Neuronal stem cell (in vitro differentiated cells): ENCODE results near the gene WNT10A.
"Not testable (repeated sequence)": the region's sequence is repeated elsewhere in the genome, so short reads cannot be mapped to it uniquely, and the experiment has no call there.

Experiments
- DNase-seq: peaks from one replicate; pipeline ENCODE4 v3.0.0-alpha.2; 2013; ENCODE audit warnings: low spot score
- H2AFZ ChIP-seq: one replicate; pipeline ENCODE4 v1.6.1; 2013; ENCODE audit warnings: mild to moderate bottlenecking, low read length, inconsistent platforms
- H2AK5ac ChIP-seq: 2 replicates; pipeline ENCODE4 v1.6.1; 2013; ENCODE audit warnings: low read depth, mild to moderate bottlenecking, inconsistent platforms, low read length, moderate library complexity, mixed read lengths
- H2BK120ac ChIP-seq: 2 replicates; pipeline ENCODE4 v1.6.1; 2013; ENCODE audit warnings: low read depth, mild to moderate bottlenecking, inconsistent platforms, low read length, moderate library complexity, mixed read lengths
- H2BK12ac ChIP-seq: one replicate; pipeline ENCODE4 v1.6.1; 2013; ENCODE audit warnings: low read length, inconsistent platforms
- H2BK15ac ChIP-seq: 2 replicates; pipeline ENCODE4 v1.6.1; 2013; ENCODE audit warnings: mild to moderate bottlenecking, low read length, inconsistent platforms, mixed read lengths
- H2BK5ac ChIP-seq: one replicate; pipeline ENCODE4 v1.6.1; 2013; ENCODE audit warnings: inconsistent platforms, mild to moderate bottlenecking, low read length, moderate library complexity
- H3K14ac ChIP-seq: one replicate; pipeline ENCODE4 v1.6.1; 2013; ENCODE audit warnings: low read length, inconsistent platforms
- H3K18ac ChIP-seq: 2 replicates; pipeline ENCODE4 v1.6.1; 2013; ENCODE audit warnings: low read length, inconsistent platforms
- H3K23ac ChIP-seq: 2 replicates; pipeline ENCODE4 v1.6.1; 2013; ENCODE audit warnings: low read depth, mild to moderate bottlenecking, mixed read lengths, low read length, inconsistent platforms; ENCODE audit not compliant: poor library complexity
- H3K27ac ChIP-seq: replicated peaks from 3 replicates; pipeline ENCODE4 v1.5.1; 2013; ENCODE audit warnings: low read length, inconsistent platforms
- H3K27me3 ChIP-seq, 3 experiments: 2 replicates each; pipeline ENCODE4 v1.6.1; 2013; ENCODE audit warnings: low read length in 3 of 3, mild to moderate bottlenecking in 2 of 3, inconsistent platforms in 1 of 3, low read depth in 1 of 3, mixed read lengths in 1 of 3, moderate library complexity in 1 of 3; ENCODE audit not compliant: control insufficient read depth in 3 of 3, insufficient read depth in 3 of 3
- H3K36me3 ChIP-seq, 2 donors: replicated peaks in 1 of 2; 2 replicates each; pipeline ENCODE4 v1.6.1; 2013; ENCODE audit warnings: low read length in 2 of 2; ENCODE audit not compliant: control insufficient read depth in 2 of 2, insufficient read depth in 2 of 2
- H3K4ac ChIP-seq: 2 replicates; pipeline ENCODE4 v1.6.1; 2013; ENCODE audit warnings: inconsistent platforms, mild to moderate bottlenecking, low read length, moderate library complexity
- H3K4me1 ChIP-seq, 2 donors: 1 replicate in 1 of 2; 2 replicates in 1 of 2; pipeline ENCODE4 v1.6.1; 2013; ENCODE audit warnings: low read length in 2 of 2, low read depth in 1 of 2; ENCODE audit not compliant: control insufficient read depth in 2 of 2, insufficient read depth in 1 of 2
- H3K4me2 ChIP-seq: one replicate; pipeline ENCODE4 v1.6.1; 2013; ENCODE audit warnings: mild to moderate bottlenecking, low read length, inconsistent platforms; ENCODE audit not compliant: insufficient read depth, poor library complexity, severe bottlenecking
- H3K4me3 ChIP-seq, 2 donors: 2 replicates each; pipeline ENCODE4 v1.5.1; 2013; ENCODE audit warnings: low read length in 2 of 2, mild to moderate bottlenecking in 2 of 2, inconsistent platforms in 1 of 2, moderate library complexity in 1 of 2
- H3K79me1 ChIP-seq: one replicate; pipeline ENCODE4 v1.6.1; 2013; ENCODE audit warnings: low read depth, mild to moderate bottlenecking, inconsistent platforms, low read length, moderate library complexity
- H3K9ac ChIP-seq: one replicate; pipeline ENCODE4 v1.6.1; 2013; ENCODE audit warnings: mild to moderate bottlenecking, low read depth, low read length, inconsistent platforms; ENCODE audit not compliant: poor library complexity
- H3K9me3 ChIP-seq, 2 donors: replicated peaks in 1 of 2; 2 replicates each; pipeline versions ENCODE3 to v1.6.1; 2013; ENCODE audit warnings: low read length in 2 of 2, mild to moderate bottlenecking in 2 of 2, inconsistent platforms in 1 of 2, low read depth in 1 of 2, mixed read lengths in 1 of 2, moderate library complexity in 1 of 2; ENCODE audit not compliant: control insufficient read depth in 2 of 2, insufficient read depth in 1 of 2
- H4K8ac ChIP-seq: one replicate; pipeline ENCODE4 v1.6.1; 2013; ENCODE audit warnings: low read depth, mild to moderate bottlenecking, inconsistent platforms, low read length, moderate library complexity
- H4K91ac ChIP-seq: one replicate; pipeline ENCODE4 v1.6.1; 2013; ENCODE audit warnings: low read length, low read depth, mild to moderate bottlenecking, inconsistent platforms; ENCODE audit not compliant: poor library complexity
- WGBS, 2 donors: extraction: QIAGEN DNeasy Blood & Tissue Kit; methylation state at CpG; one replicate each; pipeline ENCODE4 v1.1.7; 2013; ENCODE audit warnings: missing lambda C conversion rate in 2 of 2, mixed read lengths in 1 of 2; ENCODE audit not compliant: insufficient read length in 2 of 2, insufficient replicate concordance in 1 of 2; ENCODE audit errors: extremely low coverage in 2 of 2; 5-methylcytosine and 5-hydroxymethylcytosine counted together

WNT10A gene

DNA sequence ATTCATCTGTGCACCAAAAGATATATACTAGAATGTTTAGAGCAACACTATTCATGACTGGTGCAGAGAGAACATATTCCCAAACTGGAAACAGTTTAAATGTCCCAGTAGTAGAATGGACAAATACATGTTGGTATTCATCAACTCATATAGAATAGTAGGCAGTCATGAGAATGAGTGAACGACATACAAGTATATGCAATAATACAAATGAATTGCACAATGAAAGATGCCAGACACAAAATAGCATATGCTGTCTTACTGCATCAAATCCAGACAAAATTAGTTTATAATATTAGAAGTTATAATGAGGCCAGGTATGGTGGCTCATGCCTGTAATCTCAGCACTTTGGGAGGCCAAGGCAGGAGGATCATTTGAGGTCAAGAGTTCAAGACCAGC is 40.8 kb upstream of the WNT10A start:
- H3K9ac ChIP-seq: no peak overlapping the region
- no peaks in the 10 kb centered on the region for H3K79me1 ChIP-seq
- H2AFZ ChIP-seq: no peak overlapping the region
- H3K36me3 ChIP-seq: no peaks in the 10 kb centered on the region
- H4K91ac ChIP-seq: no peak overlapping the region
- no peak overlapping the region for H3K4me3 ChIP-seq
- H2BK120ac ChIP-seq: no peak overlapping the region
- no peak for DNase-seq
- no peak overlapping the region for H2BK12ac ChIP-seq
- peaks cover 0 to 10% of the 10 kb centered on the region in 2 donors for H3K9me3 ChIP-seq
- no peak overlapping the region for H2BK5ac ChIP-seq
- no peak overlapping the region for H2BK15ac ChIP-seq
- no peak overlapping the region for H3K4ac ChIP-seq
- no peak overlapping the region for H3K14ac ChIP-seq
- H2AK5ac ChIP-seq: no peak overlapping the region
- no peak overlapping the region for H4K8ac ChIP-seq
- peaks cover 0 to 19% (median 0%) of the 10 kb centered on the region in 3 experiments for H3K27me3 ChIP-seq
- H3K4me2 ChIP-seq: no peak overlapping the region
- no peak overlapping the region for H3K23ac ChIP-seq
- no peak overlapping the region for H3K18ac ChIP-seq
- H3K27ac ChIP-seq: no peak overlapping the region
- no peaks in the 10 kb centered on the region for H3K4me1 ChIP-seq
- WGBS, 2 donors: no CpG with 5 or more reads among the region's 1 CpG

DNA sequence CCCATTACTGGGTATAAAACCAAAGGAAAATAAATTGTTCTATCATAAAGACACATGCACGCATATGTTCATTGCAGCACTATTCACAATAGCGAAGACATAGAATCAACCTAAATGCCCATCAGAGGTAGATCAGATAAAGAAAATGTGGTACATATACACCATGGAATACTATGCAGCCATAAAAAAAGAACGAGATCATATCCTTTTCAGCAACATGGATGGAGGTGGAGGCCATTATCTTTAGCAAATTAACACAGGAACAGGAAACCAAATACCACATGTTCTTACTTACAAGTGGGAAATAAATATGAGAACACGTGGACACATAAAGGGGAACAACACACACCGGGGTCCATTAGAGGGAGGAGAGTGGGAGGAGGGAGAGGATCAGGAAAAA is 36.3 kb upstream of the WNT10A start:
- H2BK5ac ChIP-seq, H2AK5ac ChIP-seq, H4K91ac ChIP-seq, H2BK12ac ChIP-seq, H3K23ac ChIP-seq, H3K9me3 ChIP-seq, H3K27ac ChIP-seq, H3K27me3 ChIP-seq, H3K79me1 ChIP-seq, DNase-seq, H3K4me2 ChIP-seq, H3K14ac ChIP-seq, H2BK15ac ChIP-seq, H3K18ac ChIP-seq, H4K8ac ChIP-seq, H3K36me3 ChIP-seq, H2BK120ac ChIP-seq, H3K9ac ChIP-seq, H3K4ac ChIP-seq, H2AFZ ChIP-seq, H3K4me3 ChIP-seq, H3K4me1 ChIP-seq: not testable (repeated sequence)
- no CpG with 5 or more reads among the region's 5 CpGs for WGBS, 2 donors

DNA sequence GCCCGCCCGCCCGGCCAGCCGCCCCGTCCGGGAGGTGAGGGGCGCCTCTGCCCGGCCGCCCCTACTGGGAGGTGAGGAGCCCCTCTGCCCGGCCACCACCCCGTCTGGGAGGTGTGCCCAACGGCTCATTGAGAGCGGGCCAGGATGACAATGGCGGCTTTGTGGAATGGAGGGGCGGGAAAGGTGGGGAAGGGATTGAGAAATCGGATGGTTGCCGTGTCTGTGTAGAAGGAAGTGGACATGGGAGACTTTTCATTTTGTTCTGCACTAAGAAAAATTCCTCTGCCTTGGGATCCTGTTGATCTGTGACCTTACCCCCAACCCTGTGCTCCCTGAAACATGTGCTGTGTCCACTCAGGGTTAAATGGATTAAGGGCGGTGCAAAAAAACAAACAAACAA is 33.7 kb upstream of the WNT10A start:
- not testable (repeated sequence) for H3K27me3 ChIP-seq, H2BK15ac ChIP-seq, H3K27ac ChIP-seq, H3K4me1 ChIP-seq, H3K4me3 ChIP-seq, H3K79me1 ChIP-seq, H3K4me2 ChIP-seq, H3K23ac ChIP-seq, H2AFZ ChIP-seq, H3K4ac ChIP-seq, H3K9ac ChIP-seq, H2BK12ac ChIP-seq, H2BK5ac ChIP-seq, H4K91ac ChIP-seq, H4K8ac ChIP-seq, H3K14ac ChIP-seq, H3K9me3 ChIP-seq, H3K18ac ChIP-seq, DNase-seq, H2AK5ac ChIP-seq, H2BK120ac ChIP-seq, H3K36me3 ChIP-seq
- WGBS, 2 donors: no CpG with 5 or more reads among the region's 18 CpGs

DNA sequence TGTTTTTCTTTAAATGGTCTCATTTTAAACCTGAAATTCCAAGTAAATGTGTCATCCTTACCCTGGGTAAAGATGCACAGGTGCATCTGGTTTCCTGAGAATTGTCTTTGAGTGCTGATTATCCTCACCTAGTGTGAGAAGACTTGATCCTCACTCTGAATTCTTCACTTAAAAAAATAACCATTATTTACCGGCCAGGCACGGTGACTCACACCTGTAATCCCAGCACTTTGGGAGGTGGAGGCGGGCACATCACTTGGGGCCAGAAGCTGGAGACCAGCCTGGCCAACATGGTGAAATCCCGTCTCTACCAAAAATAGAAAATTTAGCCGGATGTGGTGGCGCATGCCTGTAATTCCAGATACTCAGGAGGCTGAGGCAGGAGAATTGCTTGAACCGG is 30.9 kb upstream of the WNT10A start:
- Histone ChIP-seq H3K9ac (no peak overlapping the region), H3K27me3 (peaks cover 2 to 31% (median 17%) of the 10 kb centered on the region in 3 experiments), H2BK12ac (no peak overlapping the region), H4K91ac (no peak overlapping the region), H4K8ac (no peak overlapping the region), H3K14ac (no peak overlapping the region), H3K79me1 (no peaks in the 10 kb centered on the region), H3K4me1 (peaks cover 0 to 5% of the 10 kb centered on the region in 2 donors), H3K36me3 (no peaks in the 10 kb centered on the region), H2AK5ac (no peak overlapping the region), H3K18ac (no peak overlapping the region), H3K9me3 (no peaks in the 10 kb centered on the region), H3K4ac (no peak overlapping the region), H2AFZ (no peak overlapping the region), H2BK15ac (no peak overlapping the region), H2BK120ac (no peak overlapping the region), H3K27ac (no peak overlapping the region), H3K23ac (no peak overlapping the region), H3K4me2 (no peak overlapping the region), H2BK5ac (no peak overlapping the region), H3K4me3 (no peak overlapping the region)
- no peak for DNase-seq
- WGBS, 2 donors: no CpG with 5 or more reads among the region's 7 CpGs
